ENCODE measurements around the gene S100A13. TPM values are rescaled to one million over a fixed set of nuclear protein-coding genes. Genes with fewer than 3 reads are reported as not detected.
"Not testable (repeated sequence)": the region's sequence is repeated elsewhere in the genome, so short reads cannot be mapped to it uniquely, and the experiment has no call there.

S100A13 gene
- total RNA-seq, 1 donor from 2014 or later: 152 TPM

DNA sequence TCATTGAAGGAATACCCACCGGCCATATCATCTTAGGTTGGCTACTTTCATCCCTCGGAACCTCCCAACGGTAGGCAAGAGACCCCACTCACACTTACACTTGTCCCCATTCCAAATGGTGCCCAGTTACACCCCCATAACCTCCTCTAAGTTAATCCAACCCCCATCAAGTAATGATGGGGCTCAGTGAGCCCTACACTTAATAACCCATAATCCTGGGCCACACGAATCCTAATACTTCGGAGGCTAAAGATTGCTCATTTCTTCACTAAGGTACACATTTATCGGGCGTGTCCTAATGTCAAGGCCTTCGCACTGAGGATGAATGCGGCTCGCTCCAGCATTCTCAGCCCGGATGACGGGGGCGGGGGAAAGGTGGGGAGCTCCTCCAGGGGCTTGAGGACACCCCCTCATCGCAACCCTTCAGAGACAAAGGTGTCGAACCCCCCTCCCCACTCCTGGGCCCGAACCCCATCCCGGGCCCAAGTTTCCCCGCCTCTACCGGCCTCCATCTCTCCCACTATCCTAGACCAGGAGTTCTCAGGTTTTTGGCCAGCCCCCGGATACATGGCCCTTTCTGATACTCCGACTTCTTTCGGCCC lies 43.1 kb upstream of the S100A13 start:
- Mint-ChIP-seq H3K36me3 (ENCODE audit: low read depth, unreplicated experiment) (peaks cover 29% of the 10 kb centered on the region), H3K4me3 (ENCODE audit: unreplicated experiment) (no peak overlapping the region), H3K9me3 (ENCODE audit: unreplicated experiment) (no peaks in the 10 kb centered on the region), H3K27ac (ENCODE audit: unreplicated experiment) (no peak overlapping the region), H3K4me1 (ENCODE audit: unreplicated experiment) (peaks cover 18% of the 10 kb centered on the region), H3K27me3 (ENCODE audit: unreplicated experiment) (peaks cover 8% of the 10 kb centered on the region)
- TF ChIP-seq, protein P1, sequence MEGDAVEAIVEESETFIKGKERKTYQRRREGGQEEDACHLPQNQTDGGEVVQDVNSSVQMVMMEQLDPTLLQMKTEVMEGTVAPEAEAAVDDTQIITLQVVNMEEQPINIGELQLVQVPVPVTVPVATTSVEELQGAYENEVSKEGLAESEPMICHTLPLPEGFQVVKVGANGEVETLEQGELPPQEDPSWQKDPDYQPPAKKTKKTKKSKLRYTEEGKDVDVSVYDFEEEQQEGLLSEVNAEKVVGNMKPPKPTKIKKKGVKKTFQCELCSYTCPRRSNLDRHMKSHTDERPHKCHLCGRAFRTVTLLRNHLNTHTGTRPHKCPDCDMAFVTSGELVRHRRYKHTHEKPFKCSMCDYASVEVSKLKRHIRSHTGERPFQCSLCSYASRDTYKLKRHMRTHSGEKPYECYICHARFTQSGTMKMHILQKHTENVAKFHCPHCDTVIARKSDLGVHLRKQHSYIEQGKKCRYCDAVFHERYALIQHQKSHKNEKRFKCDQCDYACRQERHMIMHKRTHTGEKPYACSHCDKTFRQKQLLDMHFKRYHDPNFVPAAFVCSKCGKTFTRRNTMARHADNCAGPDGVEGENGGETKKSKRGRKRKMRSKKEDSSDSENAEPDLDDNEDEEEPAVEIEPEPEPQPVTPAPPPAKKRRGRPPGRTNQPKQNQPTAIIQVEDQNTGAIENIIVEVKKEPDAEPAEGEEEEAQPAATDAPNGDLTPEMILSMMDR (IDR thresholded peaks at IDR 0.05; ENCODE audit: unreplicated experiment): no peak
- DNase-seq (ENCODE audit: low spot score): no peak

DNA sequence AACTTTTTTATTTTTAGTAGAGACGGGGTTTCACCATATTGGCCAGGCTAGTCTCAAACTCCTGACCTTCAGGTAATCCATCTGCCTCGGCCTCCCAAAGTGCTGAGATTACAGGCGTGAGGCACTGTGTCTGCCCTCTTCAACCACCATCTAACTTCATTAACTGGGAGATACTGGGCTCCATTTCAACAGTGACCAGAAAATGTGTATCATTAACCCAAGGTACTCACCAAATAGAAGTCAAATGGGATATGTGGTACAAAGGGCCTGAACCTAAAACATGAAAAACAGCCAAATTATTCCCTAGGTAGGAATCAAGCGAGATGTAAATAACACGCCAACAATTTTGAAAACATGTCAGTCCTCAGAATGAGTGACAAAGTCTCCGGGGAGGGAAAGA lies 42.3 kb upstream of the S100A13 start:
- no peak overlapping the region for H3K27ac Mint-ChIP-seq (ENCODE audit: unreplicated experiment)
- H3K36me3 Mint-ChIP-seq (ENCODE audit: low read depth, unreplicated experiment): peaks cover 37% of the 10 kb centered on the region
- H3K4me3 Mint-ChIP-seq (ENCODE audit: unreplicated experiment): no peak overlapping the region

DNA sequence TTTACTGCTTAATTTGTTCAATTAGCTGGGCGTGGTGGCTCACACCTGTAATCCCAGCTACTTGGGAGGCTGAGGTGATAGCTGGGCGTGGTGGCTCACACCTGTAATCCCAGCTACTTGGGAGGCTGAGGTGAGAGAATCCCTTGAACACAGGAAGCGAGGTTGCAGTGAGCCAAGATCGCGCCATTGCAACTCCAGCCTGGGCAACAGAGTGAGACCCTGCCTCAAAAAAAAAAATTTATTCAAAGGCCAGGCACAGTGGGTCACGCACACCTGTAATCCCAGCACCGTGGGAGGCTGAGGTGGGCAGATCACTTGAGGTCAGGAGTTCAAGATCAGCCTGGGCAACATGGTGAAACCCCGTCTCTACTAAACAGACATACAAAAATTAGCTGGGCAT lies 41.4 kb upstream of the S100A13 start:
- not testable (repeated sequence) for H3K27me3 Mint-ChIP-seq (ENCODE audit: unreplicated experiment); H3K27ac Mint-ChIP-seq (ENCODE audit: unreplicated experiment); DNase-seq (ENCODE audit: low spot score); H3K9me3 Mint-ChIP-seq (ENCODE audit: unreplicated experiment)
- H3K36me3 Mint-ChIP-seq (ENCODE audit: low read depth, unreplicated experiment): peaks cover 43% of the 10 kb centered on the region
- peaks cover 22% of the 10 kb centered on the region for H3K4me1 Mint-ChIP-seq (ENCODE audit: unreplicated experiment)
- H3K4me3 Mint-ChIP-seq (ENCODE audit: unreplicated experiment): peak overlapping the region; percentile 76

More for the DNA sequence above, 42.3 kb upstream of the S100A13 start:
- no peaks in the 10 kb centered on the region for H3K9me3 Mint-ChIP-seq (ENCODE audit: unreplicated experiment)
- TF ChIP-seq, protein P1 (IDR thresholded peaks at IDR 0.05; ENCODE audit: unreplicated experiment): no peak
- H3K4me1 Mint-ChIP-seq (ENCODE audit: unreplicated experiment): peaks cover 22% of the 10 kb centered on the region
- H3K27me3 Mint-ChIP-seq (ENCODE audit: unreplicated experiment): peaks cover 8% of the 10 kb centered on the region
- DNase-seq (ENCODE audit: low spot score): no peak

DNA sequence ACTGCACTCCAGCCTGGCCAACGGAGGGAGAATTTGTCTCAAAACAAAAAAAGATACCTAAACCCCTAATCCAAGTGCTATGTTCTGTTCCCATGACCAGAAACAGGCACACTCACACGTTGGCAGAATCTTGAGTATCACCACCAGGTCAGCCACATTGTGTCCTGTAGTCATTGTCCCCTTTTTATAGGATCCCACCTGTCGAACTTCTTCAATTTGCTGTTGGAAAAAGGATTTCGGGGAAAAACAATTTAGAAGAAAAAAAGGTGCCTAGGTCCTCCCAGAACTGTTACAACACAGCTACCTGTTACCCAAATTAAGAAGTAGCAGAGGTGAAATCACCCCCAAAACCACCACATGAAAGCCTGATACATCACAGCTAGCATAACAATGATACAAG lies 40.1 kb upstream of the S100A13 start:
- peaks cover 22% of the 10 kb centered on the region for H3K4me1 Mint-ChIP-seq (ENCODE audit: unreplicated experiment)

DNA sequence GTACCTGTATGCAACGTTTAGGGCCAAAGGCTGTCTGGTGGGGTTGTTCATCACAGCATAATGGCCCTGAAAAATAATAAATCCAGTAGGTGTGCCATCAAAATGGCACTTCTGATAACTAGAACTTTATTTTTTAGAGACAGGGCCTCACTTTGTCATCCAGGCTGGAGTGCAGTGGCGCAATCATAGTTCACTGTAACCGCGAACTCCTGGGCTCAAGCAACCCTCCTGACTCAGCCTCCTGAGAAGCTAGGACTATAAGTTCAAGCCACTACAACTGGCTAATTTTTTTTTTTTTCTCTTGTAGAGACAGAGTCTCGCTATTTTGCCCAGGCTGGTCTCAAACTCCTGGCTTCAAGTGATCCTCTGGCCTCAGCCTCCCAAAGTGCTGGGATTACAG lies 35.9 kb upstream of the S100A13 start:
- H3K36me3 Mint-ChIP-seq (ENCODE audit: low read depth, unreplicated experiment): peaks cover 44% of the 10 kb centered on the region
- no peak overlapping the region for H3K27ac Mint-ChIP-seq (ENCODE audit: unreplicated experiment)
- H3K4me3 Mint-ChIP-seq (ENCODE audit: unreplicated experiment): no peak overlapping the region
- no peak for DNase-seq (ENCODE audit: low spot score)
- TF ChIP-seq, protein P1 (IDR thresholded peaks at IDR 0.05; ENCODE audit: unreplicated experiment): no peak
- H3K27me3 Mint-ChIP-seq (ENCODE audit: unreplicated experiment): peaks cover 4% of the 10 kb centered on the region
- H3K9me3 Mint-ChIP-seq (ENCODE audit: unreplicated experiment): no peaks in the 10 kb centered on the region
- peaks cover 14% of the 10 kb centered on the region for H3K4me1 Mint-ChIP-seq (ENCODE audit: unreplicated experiment)

More for the DNA sequence above, 40.1 kb upstream of the S100A13 start:
- H3K4me3 Mint-ChIP-seq (ENCODE audit: unreplicated experiment): peak overlapping the region; percentile 66
- peaks cover 6% of the 10 kb centered on the region for H3K27me3 Mint-ChIP-seq (ENCODE audit: unreplicated experiment)
- peaks cover 48% of the 10 kb centered on the region for H3K36me3 Mint-ChIP-seq (ENCODE audit: low read depth, unreplicated experiment)
- TF ChIP-seq, protein P1 (IDR thresholded peaks at IDR 0.05; ENCODE audit: unreplicated experiment): no peak
- H3K9me3 Mint-ChIP-seq (ENCODE audit: unreplicated experiment): no peaks in the 10 kb centered on the region
- no peak overlapping the region for H3K27ac Mint-ChIP-seq (ENCODE audit: unreplicated experiment)
- DNase-seq (ENCODE audit: low spot score): no peak

All from endothelial cell (in vitro differentiated cells).